ENCODE results near the gene KRT16. TPM values are rescaled to one million over a fixed set of nuclear protein-coding genes. Genes with fewer than 3 reads are reported as not detected.
"Not testable (repeated sequence)": the region's sequence is repeated elsewhere in the genome, so short reads cannot be mapped to it uniquely, and the experiment has no call there.

The KRT16 gene
- 0.40 to 0.79 TPM (median 0.40 TPM) in 3 replicates for total RNA-seq

- not testable (repeated sequence) for H3K27ac Mint-ChIP-seq; H3K4me3 Mint-ChIP-seq; H3K36me3 Mint-ChIP-seq; H3K4me1 Mint-ChIP-seq; DNase-seq (ENCODE audit: low spot score in 2 of 2, unreplicated experiment in 2 of 2); H3K9me3 Mint-ChIP-seq; H3K27me3 Mint-ChIP-seq (ENCODE audit: low read depth)
Observed at GRCh38 chr17:41612376-41613160, at the start of gene KRT16. Gene KRT16, minus strand, starts transcription at chr17:41612767. Its CDS starts 79 bp downstream, at chr17:41612688.

GRCh38 chr17:41660221-41660711 is 47.7 kb upstream of the KRT16 start:
- Mint-ChIP-seq H3K4me1 (peaks cover 31% of the 10 kb centered on the region), H3K27ac (no peak overlapping the region), H3K27me3 (ENCODE audit: low read depth) (no peaks in the 10 kb centered on the region), H3K9me3 (no peaks in the 10 kb centered on the region), H3K36me3 (no peaks in the 10 kb centered on the region), H3K4me3 (no peak overlapping the region)
- no peak for DNase-seq (ENCODE audit: low spot score in 2 of 2, unreplicated experiment in 2 of 2)
- TF ChIP-seq CTCF (IDR thresholded peaks at IDR 0.05; ENCODE audit: unreplicated experiment): no peak

- no peak for DNase-seq (ENCODE audit: low spot score in 2 of 2, unreplicated experiment in 2 of 2)
- Mint-ChIP-seq H3K4me3 (no peak overlapping the region), H3K9me3 (no peaks in the 10 kb centered on the region), H3K4me1 (peaks cover 36% of the 10 kb centered on the region), H3K36me3 (no peaks in the 10 kb centered on the region), H3K27ac (no peak overlapping the region), H3K27me3 (ENCODE audit: low read depth) (no peaks in the 10 kb centered on the region)
- no peak for TF ChIP-seq CTCF (IDR thresholded peaks at IDR 0.05; ENCODE audit: unreplicated experiment)
Observed at GRCh38 chr17:41659427-41660212, 47.1 kb upstream of the KRT16 start.

GRCh38 chr17:41658846-41659245 is 46.3 kb upstream of the KRT16 start:
- Mint-ChIP-seq H3K4me3 (no peak overlapping the region), H3K4me1 (peaks cover 39% of the 10 kb centered on the region), H3K9me3 (no peaks in the 10 kb centered on the region), H3K27ac (no peak overlapping the region), H3K36me3 (no peaks in the 10 kb centered on the region), H3K27me3 (ENCODE audit: low read depth) (no peaks in the 10 kb centered on the region)
- TF ChIP-seq CTCF (IDR thresholded peaks at IDR 0.05; ENCODE audit: unreplicated experiment): no peak
- DNase-seq (ENCODE audit: low spot score in 2 of 2, unreplicated experiment in 2 of 2): no peak

GRCh38 chr17:41657936-41658335 is 45.4 kb upstream of the KRT16 start:
- DNase-seq (ENCODE audit: low spot score in 2 of 2, unreplicated experiment in 2 of 2): no peak
- TF ChIP-seq CTCF (IDR thresholded peaks at IDR 0.05; ENCODE audit: unreplicated experiment): no peak
- Mint-ChIP-seq H3K27ac (no peak overlapping the region), H3K36me3 (no peaks in the 10 kb centered on the region), H3K27me3 (ENCODE audit: low read depth) (no peaks in the 10 kb centered on the region), H3K9me3 (no peaks in the 10 kb centered on the region), H3K4me1 (peaks cover 41% of the 10 kb centered on the region), H3K4me3 (no peak overlapping the region)

Measured in mesothelial cell of epicardium (in vitro differentiated cells).